Fibroblast of the aortic adventitia (primary cell): ENCODE results near the gene AUTS2. TPM values are rescaled to one million over a fixed set of nuclear protein-coding genes. Genes with fewer than 3 reads are reported as not detected.

Experiments
- DNase-seq: peaks from one replicate; pipeline ENCODE4 v3.0.0-alpha.2; 2010; ENCODE audit warnings: low read depth
- H3K4me3 ChIP-seq: 2 replicates; pipeline ENCODE4 v1.5.1; 2011; ENCODE audit warnings: low read depth, mild to moderate bottlenecking, control low read depth, low read length, moderate library complexity
- CTCF ChIP-seq: IDR thresholded peaks from 2 replicates; pipeline ENCODE4 v1.5.1; 2011; ENCODE audit warnings: mild to moderate bottlenecking, low read length, control low read depth, inconsistent platforms; ENCODE audit not compliant: insufficient read depth
- total RNA-seq: library from RNA; depleted of rRNA; stranded (reverse); fragments of >200 nt; gene quantifications from 2 replicates; pipeline ENCODE4 v1.2.3, GENCODE V29; 2012; ENCODE audit warnings: low replicate concordance

Gene AUTS2
- total RNA-seq, 1 donor, result 10.7 TPM

- TF ChIP-seq CTCF, result no peak
- no peak overlapping the region for H3K4me3 ChIP-seq
- peak; percentile 28 for DNase-seq
Measured at GRCh38 chr7:70208236-70209063, 610.2 kb downstream of the AUTS2 start.

- TF ChIP-seq CTCF, result no peak
- no peak for DNase-seq
Measured at GRCh38 chr7:70210200-70210935, 612.1 kb downstream of the AUTS2 start.

DNA sequence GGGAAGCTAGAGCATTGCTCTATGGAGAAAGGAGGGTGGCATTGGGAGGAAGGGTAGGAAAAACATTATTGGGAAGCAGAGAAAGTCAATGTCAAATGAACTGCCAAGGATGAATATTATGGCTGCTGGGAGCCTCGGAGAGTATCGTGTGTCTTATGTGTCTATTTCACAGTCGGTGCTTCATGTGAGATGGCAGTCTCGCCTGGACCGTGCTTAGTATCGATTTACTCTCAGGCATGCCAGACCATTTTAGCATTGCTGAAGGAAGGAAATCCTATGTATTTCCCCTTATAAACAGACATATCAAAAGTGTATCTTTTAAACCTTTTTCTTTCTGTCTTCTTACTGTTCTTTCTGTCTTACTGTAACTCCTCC, 612.6 kb downstream of the AUTS2 start:
- no peak for DNase-seq
- TF ChIP-seq CTCF, result no peak
- H3K4me3 ChIP-seq, result no peak overlapping the region

More at GRCh38 chr7:70210200-70210935, 612.1 kb downstream of the AUTS2 start:
- H3K4me3 ChIP-seq, result no peak overlapping the region

DNA sequence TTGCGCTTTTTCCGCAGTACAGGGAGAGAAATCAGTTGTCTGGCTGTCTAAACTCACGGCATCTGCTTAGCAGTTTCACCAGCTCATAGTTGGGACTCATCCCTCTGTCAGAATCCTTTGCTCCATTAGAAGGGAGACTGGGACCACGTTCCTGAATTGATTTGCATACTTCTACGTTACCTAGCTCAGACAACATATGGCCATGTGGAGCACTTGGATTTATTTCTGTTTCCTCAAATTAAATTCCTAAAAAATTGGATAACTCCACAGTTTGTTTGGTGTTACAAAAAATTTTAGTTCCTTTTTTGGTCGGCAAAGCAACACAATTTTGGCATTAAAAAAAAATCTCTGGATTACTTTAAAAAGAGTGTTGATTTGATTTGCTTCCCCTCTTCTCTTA, 614.0 kb downstream of the AUTS2 start:
- no peak for TF ChIP-seq CTCF

GRCh38 chr7:70214071-70214470, 615.8 kb downstream of the AUTS2 start:
- H3K4me3 ChIP-seq, result no peak overlapping the region
- no peak for DNase-seq
- no peak for TF ChIP-seq CTCF

More for the DNA sequence above, 614.0 kb downstream of the AUTS2 start:
- no peak overlapping the region for H3K4me3 ChIP-seq
- no peak for DNase-seq

DNA sequence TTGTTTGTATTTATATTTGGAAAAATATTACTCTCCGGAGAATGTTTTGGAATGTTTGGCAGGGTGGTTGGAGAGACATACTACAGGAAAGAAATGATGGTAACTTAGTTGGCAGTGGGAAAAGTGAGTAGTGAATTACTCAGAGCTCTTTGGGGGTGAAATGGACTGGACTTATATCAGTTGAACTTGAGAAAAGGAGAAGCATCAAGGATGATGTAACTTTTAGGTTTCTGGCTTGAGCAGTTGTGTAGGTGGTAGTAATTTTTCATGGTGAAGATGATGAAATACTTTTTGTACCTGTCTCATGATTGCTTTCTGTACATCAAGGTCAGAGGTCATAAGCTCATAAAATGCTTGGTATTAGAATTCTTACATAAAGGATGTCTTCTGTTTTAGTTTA, 617.2 kb downstream of the AUTS2 start:
- peak; percentile 47 for DNase-seq

More for the DNA sequence above, 617.2 kb downstream of the AUTS2 start:
- H3K4me3 ChIP-seq, result no peak overlapping the region
- no peak for TF ChIP-seq CTCF
